CD14-positive monocyte (primary cell): ENCODE results near the gene CALR3. TPM values are rescaled to one million over a fixed set of nuclear protein-coding genes. Genes with fewer than 3 reads are reported as not detected.

Source experiments
- DNase-seq, 3 donors: peaks; one replicate each; pipeline ENCODE4 v3.0.0-alpha.2; 2011 to 2022
- H2AFZ ChIP-seq: 2 replicates; pipeline ENCODE4 v1.6.0; 2012; ENCODE audit warnings: mild to moderate bottlenecking, low read depth, low read length, inconsistent platforms; ENCODE audit not compliant: insufficient read depth, poor library complexity, severe bottlenecking
- H3K27ac ChIP-seq, 2 donors: 1 replicate in 1 of 2; 2 replicates in 1 of 2; pipeline ENCODE4 v1.5.1; 2012 to 2013; ENCODE audit warnings: low read length in 2 of 2, control low read depth in 1 of 2, inconsistent platforms in 1 of 2, low read depth in 1 of 2, mild to moderate bottlenecking in 1 of 2
- H3K27me3 ChIP-seq, 2 donors: one replicate each; pipeline versions ENCODE4 v1.6.0 to v1.6.1; 2011 to 2013; ENCODE audit warnings: low read length in 2 of 2; ENCODE audit not compliant: control insufficient read depth in 2 of 2, insufficient read depth in 2 of 2
- H3K36me3 ChIP-seq, 2 donors: replicated peaks in 1 of 2; 1 replicate in 1 of 2; 2 replicates in 1 of 2; pipeline versions ENCODE4 v1.5.1 to v1.6.1; 2012 to 2013; ENCODE audit warnings: low read length in 2 of 2, control low read depth in 1 of 2, inconsistent platforms in 1 of 2, mild to moderate bottlenecking in 1 of 2; ENCODE audit not compliant: insufficient read depth in 2 of 2, control insufficient read depth in 1 of 2
- H3K4me1 ChIP-seq, 2 donors: 1 replicate in 1 of 2; 2 replicates in 1 of 2; pipeline versions ENCODE4 v1.5.1 to v1.6.1; 2012 to 2013; ENCODE audit warnings: low read length in 2 of 2, control low read depth in 1 of 2, inconsistent platforms in 1 of 2, mild to moderate bottlenecking in 1 of 2, moderate library complexity in 1 of 2; ENCODE audit not compliant: insufficient read depth in 2 of 2, control insufficient read depth in 1 of 2
- H3K4me2 ChIP-seq: replicated peaks from 2 replicates; pipeline ENCODE3; 2012; ENCODE audit warnings: low read length, moderate library complexity, mild to moderate bottlenecking; ENCODE audit not compliant: poor library complexity, severe bottlenecking; ENCODE audit errors: extremely low read depth
- H3K4me3 ChIP-seq, 3 experiments: fragments of 200-600 bp in 1 of 3; sonication (generic) in 1 of 3; replicated peaks in 1 of 3; 1 replicate in 2 of 3; 2 replicates in 1 of 3; pipeline ENCODE4 v1.5.1; 2011 to 2013; ENCODE audit warnings: low read length in 3 of 3, mild to moderate bottlenecking in 3 of 3, control low read depth in 2 of 3, low read depth in 2 of 3, inconsistent platforms in 1 of 3, moderate library complexity in 1 of 3
- H3K79me2 ChIP-seq: 2 replicates; pipeline ENCODE4 v1.6.0; 2012; ENCODE audit warnings: mild to moderate bottlenecking, control low read depth, inconsistent platforms, low read length, moderate library complexity; ENCODE audit not compliant: insufficient read depth
- H3K9ac ChIP-seq: 2 replicates; pipeline ENCODE4 v1.6.0; 2017; ENCODE audit warnings: low read length, mild to moderate bottlenecking; ENCODE audit not compliant: insufficient read depth, poor library complexity, severe bottlenecking
- H3K9me3 ChIP-seq, 2 donors: replicated peaks in 1 of 2; 1 replicate in 1 of 2; 2 replicates in 1 of 2; pipeline versions ENCODE4 v1.5.1 to v1.6.1; 2012 to 2013; ENCODE audit warnings: low read length in 2 of 2, control low read depth in 1 of 2; ENCODE audit not compliant: control insufficient read depth in 1 of 2, insufficient read depth in 1 of 2
- H4K20me1 ChIP-seq: 2 replicates; pipeline ENCODE4 v1.6.0; 2012; ENCODE audit warnings: mild to moderate bottlenecking, low read length, control low read depth, moderate library complexity; ENCODE audit not compliant: insufficient read depth
- H3K27ac Mint-ChIP-seq, 7 donors: one replicate each; pipeline ENCODE4 v1.8.0; 2020; ENCODE audit warnings: mild to moderate bottlenecking in 7 of 7, mixed read lengths in 7 of 7, moderate library complexity in 6 of 7, inconsistent platforms in 2 of 7
- H3K27me3 Mint-ChIP-seq, 3 donors: one replicate each; pipeline ENCODE4 v1.8.0; 2021 to 2022; ENCODE audit warnings: low read depth in 3 of 3, mild to moderate bottlenecking in 3 of 3, mixed read lengths in 3 of 3, moderate library complexity in 3 of 3, inconsistent platforms in 1 of 3
- H3K36me3 Mint-ChIP-seq, 2 donors: one replicate each; pipeline ENCODE4 v1.8.0; 2020; ENCODE audit warnings: mixed read lengths in 2 of 2, inconsistent platforms in 1 of 2, mild to moderate bottlenecking in 1 of 2
- H3K4me1 Mint-ChIP-seq: one replicate; pipeline ENCODE4 v1.8.0; 2020; ENCODE audit warnings: mild to moderate bottlenecking, mixed read lengths
- H3K4me3 Mint-ChIP-seq, 2 donors: one replicate each; pipeline ENCODE4 v1.8.0; 2020; ENCODE audit warnings: mild to moderate bottlenecking in 2 of 2, mixed read lengths in 2 of 2, moderate library complexity in 1 of 2
- H3K9me3 Mint-ChIP-seq, 7 donors: one replicate each; pipeline ENCODE4 v1.8.0; 2020 to 2022; ENCODE audit warnings: mixed read lengths in 7 of 7, mild to moderate bottlenecking in 6 of 7, moderate library complexity in 6 of 7, inconsistent platforms in 2 of 7
- WGBS: methylation state at CpG from one replicate; pipeline ENCODE4 v1.1.5; 2013; ENCODE audit warnings: missing lambda C conversion rate; ENCODE audit not compliant: insufficient coverage; 5-methylcytosine and 5-hydroxymethylcytosine counted together
- intact Hi-C, 2 donors: fragments of 100-400 bp; cut with micrococcal nuclease; formaldehyde crosslinking; loops; one replicate each; pipeline versions ENCODE4 v1.15.0 to v1.15.1; 2023
- polyA plus RNA-seq, 3 donors: library from polyadenylated mRNA; depleted of rRNA in 1 of 3; unstranded in 2 of 3; stranded (reverse) in 1 of 3; fragments of 300-500 nt in 2 of 3; fragments of >200 nt in 1 of 3; fragmentation: Illumina TruSeq in 2 of 3; gene quantifications; 1 replicate in 2 of 3; 2 replicates in 1 of 3; pipeline ENCODE4 v1.2.3, GENCODE V29; 2012 to 2021
- TF ChIP-seq, protein P1 (sequence below): fragments of 200-600 bp; IDR thresholded peaks from one replicate; pipeline ENCODE4 v1.8.0; 2022; ENCODE audit warnings: antibody characterized with exemption, mild to moderate bottlenecking

CALR3 gene
- polyA plus RNA-seq, 3 donors = not detected

DNA sequence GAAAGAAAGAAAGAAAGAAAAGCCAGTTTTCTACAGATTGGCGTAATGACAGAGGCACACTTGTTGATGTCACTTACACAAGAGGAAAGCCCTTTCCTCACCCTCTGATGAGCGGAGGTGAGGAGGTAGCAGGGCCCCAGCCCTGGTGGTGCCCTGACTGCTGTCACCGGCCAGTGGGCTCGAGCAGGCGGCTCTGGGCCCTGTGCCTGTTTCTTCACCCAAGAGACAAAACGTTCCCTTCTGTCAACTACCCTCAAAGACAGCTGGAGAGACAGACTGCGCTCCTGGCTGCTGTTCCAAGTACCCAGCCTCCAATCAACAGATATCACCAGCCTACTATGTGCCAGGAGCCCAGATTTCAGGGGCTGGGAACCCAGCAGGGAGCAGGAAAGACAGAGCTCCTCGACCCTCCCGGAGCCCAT lies 34.3 kb downstream of the CALR3 start:
- WGBS = 86% methylated on average over 8 of the region's 9 CpGs
- peaks cover 100% of the 10 kb centered on the region for H3K79me2 ChIP-seq
- Mint-ChIP-seq H3K9me3 (no peaks in the 10 kb centered on the region), H3K27me3 (peaks cover 0 to 2% (median 0%) of the 10 kb centered on the region in 3 donors), H3K4me1 (peaks cover 54% of the 10 kb centered on the region), H3K4me3 (no peak overlapping the region), H3K27ac (peak overlapping the region in 3 of 7 donors; percentile 38 to 74 (median 38)), H3K36me3 (peaks cover 16 to 22% of the 10 kb centered on the region in 2 donors)
- H2AFZ ChIP-seq = no peak overlapping the region
- peaks cover 96% of the 10 kb centered on the region for H4K20me1 ChIP-seq
- H3K4me2 ChIP-seq = no peak overlapping the region
- H3K4me3 ChIP-seq = no peak overlapping the region
- peak overlapping the region in 1 of 2 donors; percentile 36 for H3K27ac ChIP-seq
- H3K9ac ChIP-seq = no peak overlapping the region
- intact Hi-C loops = no loop called here
- peaks cover 5 to 9% of the 10 kb centered on the region in 2 donors for H3K36me3 ChIP-seq
- no peaks in the 10 kb centered on the region for H3K9me3 ChIP-seq
- H3K4me1 ChIP-seq = peaks cover 17 to 25% of the 10 kb centered on the region in 2 donors
- H3K27me3 ChIP-seq = no peaks in the 10 kb centered on the region
- TF ChIP-seq, protein P1, sequence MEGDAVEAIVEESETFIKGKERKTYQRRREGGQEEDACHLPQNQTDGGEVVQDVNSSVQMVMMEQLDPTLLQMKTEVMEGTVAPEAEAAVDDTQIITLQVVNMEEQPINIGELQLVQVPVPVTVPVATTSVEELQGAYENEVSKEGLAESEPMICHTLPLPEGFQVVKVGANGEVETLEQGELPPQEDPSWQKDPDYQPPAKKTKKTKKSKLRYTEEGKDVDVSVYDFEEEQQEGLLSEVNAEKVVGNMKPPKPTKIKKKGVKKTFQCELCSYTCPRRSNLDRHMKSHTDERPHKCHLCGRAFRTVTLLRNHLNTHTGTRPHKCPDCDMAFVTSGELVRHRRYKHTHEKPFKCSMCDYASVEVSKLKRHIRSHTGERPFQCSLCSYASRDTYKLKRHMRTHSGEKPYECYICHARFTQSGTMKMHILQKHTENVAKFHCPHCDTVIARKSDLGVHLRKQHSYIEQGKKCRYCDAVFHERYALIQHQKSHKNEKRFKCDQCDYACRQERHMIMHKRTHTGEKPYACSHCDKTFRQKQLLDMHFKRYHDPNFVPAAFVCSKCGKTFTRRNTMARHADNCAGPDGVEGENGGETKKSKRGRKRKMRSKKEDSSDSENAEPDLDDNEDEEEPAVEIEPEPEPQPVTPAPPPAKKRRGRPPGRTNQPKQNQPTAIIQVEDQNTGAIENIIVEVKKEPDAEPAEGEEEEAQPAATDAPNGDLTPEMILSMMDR = no peak
- DNase-seq = no peak

DNA sequence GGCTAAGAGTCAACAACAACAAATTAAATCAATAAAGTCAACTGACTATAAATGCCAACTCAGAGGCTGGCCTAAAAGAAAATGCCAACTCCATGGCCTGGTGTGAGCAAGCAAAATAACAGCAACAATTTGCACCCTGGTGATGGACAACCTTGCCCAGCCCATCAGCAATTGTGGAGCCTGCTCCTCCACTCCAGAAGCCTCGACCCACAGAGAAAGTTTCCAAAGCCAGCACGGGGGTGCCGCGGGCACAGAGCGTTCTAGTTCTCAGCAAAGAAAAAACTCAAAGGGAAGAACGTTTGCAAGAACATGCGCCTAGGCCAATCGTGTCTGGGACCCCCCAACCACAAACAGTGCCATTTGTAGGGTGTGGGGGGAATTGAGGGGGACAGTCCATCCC lies 35.5 kb downstream of the CALR3 start:
- Histone ChIP-seq H3K9me3 (no peaks in the 10 kb centered on the region), H3K9ac (no peak overlapping the region), H3K4me1 (peaks cover 17 to 25% of the 10 kb centered on the region in 2 donors), H4K20me1 (peaks cover 96% of the 10 kb centered on the region), H3K79me2 (peaks cover 100% of the 10 kb centered on the region), H3K4me3 (no peak overlapping the region), H2AFZ (no peak overlapping the region), H3K27me3 (no peaks in the 10 kb centered on the region), H3K27ac (no peak overlapping the region), H3K4me2 (no peak overlapping the region), H3K36me3 (peaks cover 5 to 9% of the 10 kb centered on the region in 2 donors)
- intact Hi-C loops = no loop called here
- Mint-ChIP-seq H3K27me3 (peaks cover 0 to 2% (median 0%) of the 10 kb centered on the region in 3 donors), H3K4me3 (no peak overlapping the region), H3K9me3 (no peaks in the 10 kb centered on the region), H3K36me3 (peaks cover 15 to 29% of the 10 kb centered on the region in 2 donors), H3K4me1 (peaks cover 54% of the 10 kb centered on the region), H3K27ac (no peak overlapping the region)
- TF ChIP-seq, protein P1 = no peak
- no peak for DNase-seq
- 91% methylated on average over 4 of the region's 8 CpGs for WGBS
